Measurements from ENCODE around the gene ATP6V0D1.

DNA sequence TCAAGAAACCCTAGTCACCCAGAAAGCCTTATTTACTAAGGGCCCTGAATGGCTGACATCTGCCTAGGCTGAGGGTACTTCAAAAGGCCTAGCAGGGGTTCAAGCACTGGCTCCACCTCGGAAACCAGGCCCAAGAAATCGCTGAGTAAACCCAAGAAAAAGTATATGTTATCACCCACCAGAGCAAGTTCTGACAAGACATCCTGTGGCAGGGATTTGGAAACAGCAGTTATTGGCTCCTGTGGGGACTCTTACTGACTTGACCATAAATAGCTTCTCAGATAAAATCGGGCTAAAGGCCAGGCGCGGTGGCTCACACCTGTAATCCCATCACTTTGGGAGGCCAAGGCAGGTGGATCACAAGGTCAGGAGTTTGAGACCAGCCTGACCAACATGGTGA lies 12.2 kb downstream of the ATP6V0D1 start:
- no peak for TF ChIP-seq POLR2A (IDR thresholded peaks at IDR 0.05; ENCODE audit: low read length)
- TF ChIP-seq NR3C1 (IDR thresholded peaks at IDR 0.05): no peak
- no peak for TF ChIP-seq EP300 (IDR thresholded peaks at IDR 0.05)
- TF ChIP-seq, protein P1, sequence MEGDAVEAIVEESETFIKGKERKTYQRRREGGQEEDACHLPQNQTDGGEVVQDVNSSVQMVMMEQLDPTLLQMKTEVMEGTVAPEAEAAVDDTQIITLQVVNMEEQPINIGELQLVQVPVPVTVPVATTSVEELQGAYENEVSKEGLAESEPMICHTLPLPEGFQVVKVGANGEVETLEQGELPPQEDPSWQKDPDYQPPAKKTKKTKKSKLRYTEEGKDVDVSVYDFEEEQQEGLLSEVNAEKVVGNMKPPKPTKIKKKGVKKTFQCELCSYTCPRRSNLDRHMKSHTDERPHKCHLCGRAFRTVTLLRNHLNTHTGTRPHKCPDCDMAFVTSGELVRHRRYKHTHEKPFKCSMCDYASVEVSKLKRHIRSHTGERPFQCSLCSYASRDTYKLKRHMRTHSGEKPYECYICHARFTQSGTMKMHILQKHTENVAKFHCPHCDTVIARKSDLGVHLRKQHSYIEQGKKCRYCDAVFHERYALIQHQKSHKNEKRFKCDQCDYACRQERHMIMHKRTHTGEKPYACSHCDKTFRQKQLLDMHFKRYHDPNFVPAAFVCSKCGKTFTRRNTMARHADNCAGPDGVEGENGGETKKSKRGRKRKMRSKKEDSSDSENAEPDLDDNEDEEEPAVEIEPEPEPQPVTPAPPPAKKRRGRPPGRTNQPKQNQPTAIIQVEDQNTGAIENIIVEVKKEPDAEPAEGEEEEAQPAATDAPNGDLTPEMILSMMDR (IDR thresholded peaks at IDR 0.05): no peak
- TF ChIP-seq, protein P2, sequence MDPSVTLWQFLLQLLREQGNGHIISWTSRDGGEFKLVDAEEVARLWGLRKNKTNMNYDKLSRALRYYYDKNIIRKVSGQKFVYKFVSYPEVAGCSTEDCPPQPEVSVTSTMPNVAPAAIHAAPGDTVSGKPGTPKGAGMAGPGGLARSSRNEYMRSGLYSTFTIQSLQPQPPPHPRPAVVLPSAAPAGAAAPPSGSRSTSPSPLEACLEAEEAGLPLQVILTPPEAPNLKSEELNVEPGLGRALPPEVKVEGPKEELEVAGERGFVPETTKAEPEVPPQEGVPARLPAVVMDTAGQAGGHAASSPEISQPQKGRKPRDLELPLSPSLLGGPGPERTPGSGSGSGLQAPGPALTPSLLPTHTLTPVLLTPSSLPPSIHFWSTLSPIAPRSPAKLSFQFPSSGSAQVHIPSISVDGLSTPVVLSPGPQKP (IDR thresholded peaks at IDR 0.05; ENCODE audit: low read depth, low read length): no peak
- TF ChIP-seq, protein P3, sequence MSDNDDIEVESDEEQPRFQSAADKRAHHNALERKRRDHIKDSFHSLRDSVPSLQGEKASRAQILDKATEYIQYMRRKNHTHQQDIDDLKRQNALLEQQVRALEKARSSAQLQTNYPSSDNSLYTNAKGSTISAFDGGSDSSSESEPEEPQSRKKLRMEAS (IDR thresholded peaks at IDR 0.05): no peak
- TF ChIP-seq BHLHE40 (IDR thresholded peaks at IDR 0.05; ENCODE audit: low read depth, low read length): no peak
- TF ChIP-seq ESRRA (IDR thresholded peaks at IDR 0.05; ENCODE audit: borderline replicate concordance, low read length): no peak
- no peak for TF ChIP-seq JUN (IDR thresholded peaks at IDR 0.05)
- TF ChIP-seq KDM5A (IDR thresholded peaks at IDR 0.05): no peak
- TF ChIP-seq REST (IDR thresholded peaks at IDR 0.05): no peak
- no peak for TF ChIP-seq CHD4 (IDR thresholded peaks at IDR 0.05; ENCODE audit: borderline replicate concordance)
